GM12865 (cell line): ENCODE results near the gene RYR3.

ENCODE experiments used
- DNase-seq: peaks from one replicate; pipeline ENCODE4 v3.0.0; 2010; ENCODE audit warnings: low read depth
- H3K4me3 ChIP-seq: 2 replicates; pipeline ENCODE4 v1.5.1; 2011; ENCODE audit warnings: mild to moderate bottlenecking, low read depth, low read length, control low read depth
- CTCF ChIP-seq: IDR thresholded peaks from 2 replicates; pipeline ENCODE4 v1.5.1; 2011; ENCODE audit warnings: low read length, control low read depth, low read depth, inconsistent platforms; ENCODE audit not compliant: insufficient read depth; ENCODE audit errors: missing control alignments

Gene RYR3

DNA sequence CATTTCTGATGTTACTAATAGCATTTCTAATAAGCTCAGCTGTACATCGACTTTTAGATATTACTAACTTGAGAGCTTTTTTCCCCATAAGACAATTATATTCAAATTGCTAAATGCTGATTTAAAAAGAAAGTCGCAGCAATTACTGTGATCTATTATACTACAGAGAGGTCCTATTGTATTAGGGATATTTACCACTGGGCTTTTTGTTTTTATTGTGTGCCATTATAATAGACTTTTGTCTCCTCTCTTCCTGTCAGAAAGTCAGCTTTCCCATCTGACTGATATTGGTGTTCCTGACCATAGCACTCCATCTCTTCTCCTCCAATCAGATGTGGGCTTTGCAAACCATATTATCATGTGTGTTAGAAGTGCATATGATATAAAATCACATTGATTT lies 27.2 kb upstream of the RYR3 start:
- no peak for TF ChIP-seq CTCF
- no peak overlapping the region for H3K4me3 ChIP-seq
- DNase-seq, result no peak

DNA sequence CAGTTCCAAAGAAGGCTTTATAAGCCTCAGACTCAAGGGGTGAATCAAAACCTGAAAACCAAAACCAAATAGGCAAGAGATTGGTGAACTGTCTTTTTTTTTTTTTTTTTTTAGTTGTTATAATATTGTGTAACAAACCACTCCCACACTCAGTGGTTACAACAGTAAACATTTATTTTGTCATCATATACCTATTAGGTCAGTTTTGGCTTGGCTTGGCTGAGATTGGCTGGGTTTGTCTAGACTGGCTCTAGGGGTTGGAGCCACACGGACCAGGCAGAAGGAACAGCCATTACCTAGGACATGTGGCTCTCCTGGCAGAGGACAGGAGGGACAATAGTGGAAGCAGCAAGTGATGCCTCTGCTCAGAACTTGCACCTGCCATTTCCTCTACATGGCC lies 26.4 kb upstream of the RYR3 start:
- H3K4me3 ChIP-seq, result no peak overlapping the region
- no peak for TF ChIP-seq CTCF
- no peak for DNase-seq

DNA sequence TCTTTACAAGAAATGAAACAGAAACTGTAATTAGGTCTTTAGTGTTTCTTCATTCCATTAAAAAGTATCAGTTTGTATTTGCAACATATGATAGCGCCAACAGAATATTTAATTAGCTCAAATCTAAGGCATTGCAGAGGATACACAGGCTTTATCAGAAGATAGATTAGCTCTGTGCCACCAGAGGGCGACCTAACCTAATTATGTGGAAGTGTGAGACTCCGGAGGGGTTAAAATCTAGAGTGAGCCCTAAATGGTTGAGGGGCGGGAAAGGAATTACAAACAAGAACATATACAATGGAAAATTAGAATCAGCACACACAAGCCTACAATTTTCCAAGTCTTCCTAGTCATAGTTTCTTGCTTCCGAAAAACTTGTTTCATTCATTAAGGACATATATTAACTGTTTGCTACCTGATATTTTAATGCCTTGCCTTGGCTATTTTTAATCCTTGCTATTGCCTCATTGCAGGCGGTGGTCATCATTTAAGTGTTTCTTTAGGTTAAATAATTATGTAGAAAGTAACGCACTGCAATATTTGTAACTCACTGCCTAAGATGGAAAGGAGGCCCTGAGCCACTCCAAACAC lies 18.0 kb upstream of the RYR3 start:
- no peak overlapping the region for H3K4me3 ChIP-seq
- peak; percentile 70 for DNase-seq
- peak; percentile 58 for TF ChIP-seq CTCF

DNA sequence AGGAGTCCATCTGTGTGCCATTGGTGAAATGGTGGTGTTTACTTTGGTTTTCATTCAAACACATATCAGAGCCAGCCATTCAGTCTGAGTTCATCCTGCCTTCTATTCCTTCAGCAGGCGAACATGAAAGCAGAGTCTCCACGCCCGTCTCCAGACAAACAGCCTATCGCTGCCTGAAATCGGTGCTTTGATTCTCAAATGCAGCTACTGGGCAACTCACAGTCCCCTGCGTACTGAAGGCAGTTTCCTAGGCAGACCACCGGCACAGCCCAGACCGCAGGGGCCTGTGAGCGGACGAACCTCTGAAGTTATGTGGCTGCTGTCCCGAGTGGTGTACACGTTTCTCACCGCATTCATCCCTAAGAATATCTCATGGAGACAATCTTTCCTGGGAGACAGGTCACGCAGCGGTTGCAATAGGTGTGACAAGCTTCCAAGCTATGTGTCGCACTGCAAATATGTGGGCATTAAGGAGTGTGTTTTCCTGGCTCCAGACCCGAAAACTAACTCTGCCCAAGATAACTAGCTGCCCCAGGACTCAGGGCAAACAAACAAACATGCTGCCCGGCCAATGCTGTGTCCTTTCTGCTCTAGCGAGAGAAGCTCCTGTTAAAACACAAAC lies 16.9 kb upstream of the RYR3 start:
- H3K4me3 ChIP-seq, result no peak overlapping the region
- no peak for DNase-seq

GRCh38 chr15:33296050-33296449 lies 14.7 kb upstream of the RYR3 start:
- no peak overlapping the region for H3K4me3 ChIP-seq
- TF ChIP-seq CTCF, result no peak
- DNase-seq, result no peak

More for the DNA sequence above, 16.9 kb upstream of the RYR3 start:
- no peak for TF ChIP-seq CTCF

DNA sequence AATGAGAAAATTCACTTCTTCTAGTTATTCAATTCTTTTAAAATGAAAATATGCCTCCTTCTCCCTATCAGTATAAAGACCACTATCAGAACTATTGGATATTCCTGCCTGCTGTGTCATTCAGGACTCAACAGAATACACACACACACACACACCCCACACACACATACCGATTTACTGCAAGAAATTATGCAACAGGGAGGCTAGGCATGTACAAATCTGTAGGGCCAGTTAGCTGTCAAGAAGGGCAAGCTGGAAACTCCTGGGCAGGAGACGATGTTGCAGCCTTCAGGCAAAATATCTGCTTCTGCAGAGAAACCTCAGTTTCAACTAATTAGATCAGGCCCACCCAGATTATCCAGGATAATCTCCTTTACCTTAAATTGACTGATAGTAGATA lies 13.9 kb upstream of the RYR3 start:
- DNase-seq, result no peak
- TF ChIP-seq CTCF, result no peak

GRCh38 chr15:33298631-33299030 lies 12.1 kb upstream of the RYR3 start:
- DNase-seq, result no peak
- no peak overlapping the region for H3K4me3 ChIP-seq
- no peak for TF ChIP-seq CTCF

More for the DNA sequence above, 13.9 kb upstream of the RYR3 start:
- no peak overlapping the region for H3K4me3 ChIP-seq
